Thoracic aorta (tissue), 2 donors: ENCODE data around the gene FRMD3. TPM values are rescaled to one million over a fixed set of nuclear protein-coding genes. Genes with fewer than 3 reads are reported as not detected.

Experiments
- ATAC-seq: fragments of 150-250 bp; one replicate; pipeline ENCODE4 v1.8.0; 2017; ENCODE audit warnings: low read depth; ENCODE audit not compliant: insufficient number of reproducible peaks, low FRiP score
- DNase-seq: peaks from one replicate; pipeline ENCODE4 v3.0.0-alpha.2; 2020; ENCODE audit warnings: low spot score
- H3K27ac ChIP-seq, 2 donors: fragments of 200-600 bp; sonication (generic); 1 replicate in 1 of 2; 2 replicates in 1 of 2; pipeline ENCODE4 v1.5.1; 2016; ENCODE audit warnings: mild to moderate bottlenecking in 2 of 2, moderate library complexity in 2 of 2
- H3K27me3 ChIP-seq: fragments of 200-600 bp; sonication (generic); replicated peaks from 2 replicates; pipeline ENCODE4 v1.6.0; 2016; ENCODE audit warnings: mild to moderate bottlenecking; ENCODE audit not compliant: insufficient read depth
- H3K36me3 ChIP-seq: fragments of 200-600 bp; sonication (generic); one replicate; pipeline ENCODE4 v1.5.1; 2016
- H3K4me1 ChIP-seq, 2 donors: fragments of 200-600 bp; sonication (generic); 1 replicate in 1 of 2; 2 replicates in 1 of 2; pipeline versions ENCODE4 v1.5.1 to v1.6.0; 2016; ENCODE audit warnings: low read depth in 2 of 2, mild to moderate bottlenecking in 1 of 2; ENCODE audit not compliant: control insufficient read depth in 1 of 2
- H3K4me3 ChIP-seq: fragments of 200-600 bp; sonication (generic); 2 replicates; pipeline ENCODE4 v1.5.1; 2016; ENCODE audit warnings: mild to moderate bottlenecking
- H3K9me3 ChIP-seq: fragments of 200-600 bp; sonication (generic); 2 replicates; pipeline ENCODE4 v1.5.1; 2016
- CTCF ChIP-seq: fragments of 200-600 bp; sonication (generic); IDR thresholded peaks from one replicate; pipeline ENCODE4 v1.5.1; 2019; ENCODE audit warnings: antibody characterized with exemption
- total RNA-seq, 2 donors: library from RNA; depleted of rRNA; stranded (reverse); fragments of >200 nt; gene quantifications; one replicate each; pipeline versions ENCODE4 v1.1.0 to v1.2.3, GENCODE V29; 2016

The FRMD3 gene
- total RNA-seq, 2 donors from 2014 or later, result 5.2 to 6.2 TPM

- no peak for TF ChIP-seq CTCF
- Histone ChIP-seq H3K27me3 (no peaks in the 10 kb centered on the region), H3K4me1 (no peaks in the 10 kb centered on the region), H3K36me3 (no peaks in the 10 kb centered on the region), H3K27ac (no peak overlapping the region), H3K9me3 (no peaks in the 10 kb centered on the region), H3K4me3 (no peak overlapping the region)
- DNase-seq (no peak), ATAC-seq (no peak)
Measured at GRCh38 chr9:83259558-83259957, 278.6 kb downstream of the FRMD3 start.

- H3K4me1 ChIP-seq, result no peaks in the 10 kb centered on the region
- H3K27ac ChIP-seq, result no peak overlapping the region
- no peak overlapping the region for H3K4me3 ChIP-seq
- DNase-seq, result no peak
- no peaks in the 10 kb centered on the region for H3K36me3 ChIP-seq
- H3K9me3 ChIP-seq, result no peaks in the 10 kb centered on the region
- H3K27me3 ChIP-seq, result no peaks in the 10 kb centered on the region
- no peak for TF ChIP-seq CTCF
- no peak for ATAC-seq
Measured at GRCh38 chr9:83257937-83258891, 280.0 kb downstream of the FRMD3 start.

- Histone ChIP-seq H3K36me3 (no peaks in the 10 kb centered on the region), H3K4me1 (no peaks in the 10 kb centered on the region), H3K4me3 (no peak overlapping the region), H3K27me3 (no peaks in the 10 kb centered on the region), H3K27ac (no peak overlapping the region), H3K9me3 (peaks cover 3% of the 10 kb centered on the region)
- no peak for DNase-seq
- TF ChIP-seq CTCF, result no peak
- no peak for ATAC-seq
Measured at GRCh38 chr9:83247732-83248131, 290.5 kb downstream of the FRMD3 start.

GRCh38 chr9:83245979-83246659 lies 292.1 kb downstream of the FRMD3 start:
- TF ChIP-seq CTCF, result no peak
- ATAC-seq (no peak), DNase-seq (no peak)
- H3K4me3 ChIP-seq, result no peak overlapping the region
- H3K27ac ChIP-seq, result no peak overlapping the region
- H3K9me3 ChIP-seq, result no peaks in the 10 kb centered on the region
- no peaks in the 10 kb centered on the region for H3K36me3 ChIP-seq
- H3K27me3 ChIP-seq, result no peaks in the 10 kb centered on the region
- H3K4me1 ChIP-seq, result no peaks in the 10 kb centered on the region

GRCh38 chr9:83242066-83242465 lies 296.1 kb downstream of the FRMD3 start:
- DNase-seq, result no peak
- H3K9me3 ChIP-seq, result no peaks in the 10 kb centered on the region
- ATAC-seq, result no peak

More at GRCh38 chr9:83242066-83242465, 296.1 kb downstream of the FRMD3 start:
- Histone ChIP-seq H3K4me1 (peaks cover 0 to 4% of the 10 kb centered on the region in 2 donors), H3K4me3 (no peak overlapping the region), H3K27me3 (no peaks in the 10 kb centered on the region), H3K36me3 (no peaks in the 10 kb centered on the region), H3K27ac (no peak overlapping the region)
- TF ChIP-seq CTCF, result no peak
